ENCODE results near the gene SPACA9. TPM values are rescaled to one million over a fixed set of nuclear protein-coding genes. Genes with fewer than 3 reads are reported as not detected.

SPACA9 gene
- total RNA-seq, 2 donors from 2014 or later, result 1.1 to 2.7 TPM

DNA sequence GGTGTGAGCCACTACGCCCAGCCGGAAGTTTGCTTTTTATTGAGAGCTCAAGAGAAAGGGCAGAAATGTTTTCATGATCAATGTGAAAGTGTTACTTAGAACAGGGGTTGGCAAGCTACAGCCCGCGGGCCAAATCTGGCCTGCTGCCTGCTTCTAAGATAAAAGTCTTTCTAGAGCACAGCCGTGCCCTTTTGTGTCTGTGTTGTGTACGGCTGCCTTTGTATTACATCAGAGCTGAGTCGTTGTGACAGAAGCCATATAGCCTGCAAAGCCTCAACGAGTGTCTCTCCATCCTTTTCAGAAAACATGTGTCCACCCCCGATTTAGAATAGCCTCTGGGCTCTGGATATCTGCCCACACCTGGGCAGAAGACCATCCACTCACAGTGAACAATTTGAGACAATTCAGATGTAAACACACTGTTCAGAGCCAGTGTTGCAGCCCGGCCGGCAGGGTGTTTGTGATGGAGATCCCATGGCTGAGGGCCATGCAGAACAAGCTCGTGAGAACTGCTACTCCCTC lies 29.5 kb upstream of the SPACA9 start:
- intact Hi-C loops (cut with DNase I), result no loop called here
- DNase-seq, result peak; percentile 21
- H3K9ac ChIP-seq (ENCODE audit: low read depth in 2 of 2, low read length in 2 of 2), result no peak overlapping the region
- H3K4me1 ChIP-seq, result no peaks in the 10 kb centered on the region
- TF ChIP-seq, protein P1, sequence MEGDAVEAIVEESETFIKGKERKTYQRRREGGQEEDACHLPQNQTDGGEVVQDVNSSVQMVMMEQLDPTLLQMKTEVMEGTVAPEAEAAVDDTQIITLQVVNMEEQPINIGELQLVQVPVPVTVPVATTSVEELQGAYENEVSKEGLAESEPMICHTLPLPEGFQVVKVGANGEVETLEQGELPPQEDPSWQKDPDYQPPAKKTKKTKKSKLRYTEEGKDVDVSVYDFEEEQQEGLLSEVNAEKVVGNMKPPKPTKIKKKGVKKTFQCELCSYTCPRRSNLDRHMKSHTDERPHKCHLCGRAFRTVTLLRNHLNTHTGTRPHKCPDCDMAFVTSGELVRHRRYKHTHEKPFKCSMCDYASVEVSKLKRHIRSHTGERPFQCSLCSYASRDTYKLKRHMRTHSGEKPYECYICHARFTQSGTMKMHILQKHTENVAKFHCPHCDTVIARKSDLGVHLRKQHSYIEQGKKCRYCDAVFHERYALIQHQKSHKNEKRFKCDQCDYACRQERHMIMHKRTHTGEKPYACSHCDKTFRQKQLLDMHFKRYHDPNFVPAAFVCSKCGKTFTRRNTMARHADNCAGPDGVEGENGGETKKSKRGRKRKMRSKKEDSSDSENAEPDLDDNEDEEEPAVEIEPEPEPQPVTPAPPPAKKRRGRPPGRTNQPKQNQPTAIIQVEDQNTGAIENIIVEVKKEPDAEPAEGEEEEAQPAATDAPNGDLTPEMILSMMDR (IDR thresholded peaks at IDR 0.05), result no peak
- H3K27ac ChIP-seq, result peak overlapping the region; percentile 44
- H3K36me3 ChIP-seq, result no peaks in the 10 kb centered on the region
- no peaks in the 10 kb centered on the region for H3K27me3 ChIP-seq
- no peaks in the 10 kb centered on the region for H3K9me3 ChIP-seq
- H3K4me3 ChIP-seq, result peak overlapping the region; percentile 12

DNA sequence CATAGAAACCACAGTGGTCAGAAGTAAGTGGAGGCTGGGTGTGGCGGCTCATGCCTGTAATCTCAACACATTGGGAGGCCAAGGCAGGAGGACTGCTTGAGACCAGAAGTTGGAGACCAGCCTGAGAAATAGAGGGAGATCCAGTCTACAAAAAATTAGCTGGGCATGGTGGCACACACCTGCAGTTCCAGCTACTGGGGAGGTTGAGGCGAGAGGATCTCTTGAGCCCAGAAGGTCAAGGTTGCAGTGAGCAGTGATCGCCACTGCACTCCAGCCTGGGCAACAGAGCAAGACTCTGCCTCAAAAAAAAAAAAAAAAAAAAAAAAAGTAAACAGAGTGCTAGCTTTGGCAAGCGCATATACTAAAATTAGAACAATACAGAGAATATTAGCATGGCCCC lies 25.2 kb upstream of the SPACA9 start:
- intact Hi-C loops (cut with DNase I), result no loop called here
- no peaks in the 10 kb centered on the region for H3K36me3 ChIP-seq

DNA sequence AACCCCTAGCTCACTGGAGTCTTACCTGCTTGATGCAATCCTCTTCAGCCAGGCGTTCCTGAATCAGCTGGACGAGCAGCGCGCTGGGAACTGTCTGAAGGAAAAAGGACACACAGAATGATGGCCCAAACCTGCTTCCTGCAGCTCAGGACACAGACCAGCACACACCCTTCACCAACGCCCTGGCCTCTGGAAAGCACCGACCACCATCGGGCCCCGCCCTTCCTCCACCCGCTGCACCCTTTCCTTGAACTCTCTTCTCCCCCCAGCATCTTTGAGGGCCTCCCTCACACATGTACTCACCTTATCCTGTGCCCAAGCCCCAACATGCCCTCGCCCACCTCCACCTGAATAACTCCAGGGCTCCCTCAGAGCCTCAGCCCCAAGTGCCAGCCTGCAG lies 23.9 kb upstream of the SPACA9 start:
- H3K4me3 ChIP-seq, result no peak overlapping the region
- H3K36me3 ChIP-seq, result no peaks in the 10 kb centered on the region
- H3K27ac ChIP-seq, result no peak overlapping the region
- TF ChIP-seq, protein P1 (IDR thresholded peaks at IDR 0.05), result no peak
- intact Hi-C loops (cut with DNase I), result no loop called here
- no peak for DNase-seq
- H3K9ac ChIP-seq (ENCODE audit: low read depth in 2 of 2, low read length in 2 of 2), result no peak overlapping the region
- no peaks in the 10 kb centered on the region for H3K4me1 ChIP-seq
- H3K9me3 ChIP-seq, result no peaks in the 10 kb centered on the region
- H3K27me3 ChIP-seq, result no peaks in the 10 kb centered on the region

More for the DNA sequence above, 25.2 kb upstream of the SPACA9 start:
- no peak for DNase-seq
- Histone ChIP-seq H3K27ac (no peak overlapping the region), H3K4me1 (no peaks in the 10 kb centered on the region), H3K27me3 (no peaks in the 10 kb centered on the region), H3K9ac (ENCODE audit: low read depth in 2 of 2, low read length in 2 of 2) (no peak overlapping the region), H3K9me3 (no peaks in the 10 kb centered on the region), H3K4me3 (no peak overlapping the region)
- TF ChIP-seq, protein P1 (IDR thresholded peaks at IDR 0.05), result no peak

DNA sequence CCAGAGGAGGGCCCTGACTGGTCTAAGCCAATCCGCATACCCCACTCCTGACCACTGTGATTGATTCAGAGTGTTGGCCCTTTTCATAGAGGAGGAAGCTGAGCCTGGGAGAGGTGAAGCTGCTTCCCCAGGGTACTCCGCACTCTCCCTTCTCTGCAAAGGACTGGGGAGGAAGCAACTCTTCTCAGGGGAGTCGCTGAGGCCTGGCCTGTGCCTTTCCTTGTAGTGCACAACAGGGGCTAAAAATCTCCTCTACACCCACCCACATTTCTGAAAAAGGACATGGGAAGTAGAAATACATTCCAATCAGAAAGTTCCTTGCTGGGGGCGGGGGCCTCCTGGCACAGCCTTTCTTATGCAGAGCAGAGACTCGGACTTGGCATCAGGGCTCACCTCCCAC lies 22.8 kb upstream of the SPACA9 start:
- no peak overlapping the region for H3K9ac ChIP-seq (ENCODE audit: low read depth in 2 of 2, low read length in 2 of 2)
- no peak overlapping the region for H3K4me3 ChIP-seq
- no peaks in the 10 kb centered on the region for H3K36me3 ChIP-seq
- intact Hi-C loops (cut with DNase I), result no loop called here
- H3K4me1 ChIP-seq, result no peaks in the 10 kb centered on the region
- no peak overlapping the region for H3K27ac ChIP-seq
- no peak for DNase-seq
- H3K9me3 ChIP-seq, result no peaks in the 10 kb centered on the region
- H3K27me3 ChIP-seq, result no peaks in the 10 kb centered on the region
- TF ChIP-seq, protein P1 (IDR thresholded peaks at IDR 0.05), result no peak

DNA sequence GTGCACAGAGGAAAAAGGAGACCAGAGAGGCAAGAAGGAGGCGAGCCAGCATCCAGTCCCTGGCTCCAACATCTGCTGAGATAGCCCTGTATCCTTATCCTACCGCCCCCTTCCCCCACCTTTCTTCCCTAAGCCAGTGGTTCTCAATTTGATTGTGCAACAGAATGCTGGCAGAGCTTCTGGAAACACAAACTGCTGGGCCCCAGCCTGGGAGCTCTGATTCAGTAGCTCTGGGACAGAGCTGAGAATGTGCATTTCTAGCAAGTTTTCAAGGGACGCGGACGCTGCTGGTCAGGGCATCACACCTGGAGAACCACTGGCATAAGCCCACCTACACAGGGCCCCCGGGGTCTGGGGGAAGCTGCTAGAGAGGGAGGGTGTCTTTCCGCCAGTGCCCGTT lies 21.7 kb upstream of the SPACA9 start:
- H3K9ac ChIP-seq (ENCODE audit: low read depth in 2 of 2, low read length in 2 of 2), result no peak overlapping the region
- DNase-seq, result peak; percentile 44
- H3K27ac ChIP-seq, result no peak overlapping the region
- TF ChIP-seq, protein P1 (IDR thresholded peaks at IDR 0.05), result no peak
- H3K27me3 ChIP-seq, result no peaks in the 10 kb centered on the region
- H3K9me3 ChIP-seq, result no peaks in the 10 kb centered on the region
- intact Hi-C loops (cut with DNase I), result no loop called here
- H3K4me3 ChIP-seq, result no peak overlapping the region
- H3K4me1 ChIP-seq, result no peaks in the 10 kb centered on the region
- H3K36me3 ChIP-seq, result no peaks in the 10 kb centered on the region

Measured in colonic mucosa (tissue), 4 donors.